HG03457 (cell line): ENCODE results near the gene MDFIC2.
"Not testable (repeated sequence)": the region's sequence is repeated elsewhere in the genome, so short reads cannot be mapped to it uniquely, and the experiment has no call there.

Experiments
- ATAC-seq: cut with Tn5 transposase; IDR thresholded peaks from one replicate; pipeline ENCODE4 v1.9.1; 2021; ENCODE audit warnings: moderate number of reproducible peaks; ENCODE audit not compliant: unreplicated experiment

Gene MDFIC2

DNA sequence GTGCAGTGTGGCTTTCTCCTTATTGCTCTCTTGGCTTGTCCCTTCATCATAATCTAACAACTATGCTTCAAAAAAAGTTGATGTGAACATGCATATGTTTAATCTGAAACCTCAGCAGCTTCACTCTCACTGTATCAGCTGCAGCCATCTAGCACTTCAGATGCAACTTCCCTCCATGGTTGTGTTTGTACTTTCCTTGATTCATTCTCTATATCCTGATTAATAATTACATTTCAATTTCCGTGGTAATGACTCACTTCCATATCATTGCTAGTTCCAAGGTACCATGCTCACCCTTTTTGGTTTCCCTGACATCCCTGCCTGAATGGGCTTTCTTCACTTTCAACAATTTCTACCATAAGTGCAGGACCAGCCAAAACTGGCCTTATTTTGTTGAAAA, 51.2 kb downstream of the MDFIC2 start:
- ATAC-seq: no peak

DNA sequence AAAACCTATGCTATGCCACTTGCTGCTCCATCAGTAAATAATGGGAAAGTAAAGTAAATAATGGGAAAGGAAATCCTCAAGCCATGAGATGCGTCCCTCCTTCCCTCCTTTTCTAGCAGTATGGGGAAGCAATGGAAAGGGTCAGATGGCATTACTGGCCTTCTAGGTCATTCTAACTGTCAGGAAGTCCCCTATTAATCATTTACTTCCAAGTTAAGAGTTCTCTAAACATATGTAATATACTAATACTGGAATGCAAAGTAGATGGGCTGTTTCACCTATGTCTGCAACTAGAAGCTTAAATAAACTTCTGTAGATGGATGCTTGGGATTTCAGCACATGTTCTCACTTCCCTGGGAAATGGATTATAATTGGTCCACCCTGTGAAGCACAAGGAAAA, 55.9 kb downstream of the MDFIC2 start:
- no peak for ATAC-seq

DNA sequence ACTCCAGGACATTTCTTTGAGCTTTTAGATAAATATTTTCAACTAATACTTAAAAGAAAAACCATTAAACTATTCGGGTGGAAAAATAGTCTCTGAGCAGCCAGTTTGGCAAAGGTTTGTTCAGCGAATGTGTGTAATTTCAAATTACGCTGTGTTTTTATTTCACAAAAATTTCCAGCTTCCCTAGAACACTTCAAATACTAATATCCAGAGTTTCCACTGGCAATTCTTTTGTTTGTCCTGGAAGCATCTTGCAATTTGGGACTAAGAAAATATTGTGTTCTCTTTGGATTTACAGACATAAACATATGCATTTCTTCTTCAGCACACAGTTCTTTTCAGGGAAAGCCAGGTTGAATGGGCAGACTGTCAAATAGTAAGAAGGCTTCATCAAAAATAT, 61.9 kb downstream of the MDFIC2 start:
- no peak for ATAC-seq

DNA sequence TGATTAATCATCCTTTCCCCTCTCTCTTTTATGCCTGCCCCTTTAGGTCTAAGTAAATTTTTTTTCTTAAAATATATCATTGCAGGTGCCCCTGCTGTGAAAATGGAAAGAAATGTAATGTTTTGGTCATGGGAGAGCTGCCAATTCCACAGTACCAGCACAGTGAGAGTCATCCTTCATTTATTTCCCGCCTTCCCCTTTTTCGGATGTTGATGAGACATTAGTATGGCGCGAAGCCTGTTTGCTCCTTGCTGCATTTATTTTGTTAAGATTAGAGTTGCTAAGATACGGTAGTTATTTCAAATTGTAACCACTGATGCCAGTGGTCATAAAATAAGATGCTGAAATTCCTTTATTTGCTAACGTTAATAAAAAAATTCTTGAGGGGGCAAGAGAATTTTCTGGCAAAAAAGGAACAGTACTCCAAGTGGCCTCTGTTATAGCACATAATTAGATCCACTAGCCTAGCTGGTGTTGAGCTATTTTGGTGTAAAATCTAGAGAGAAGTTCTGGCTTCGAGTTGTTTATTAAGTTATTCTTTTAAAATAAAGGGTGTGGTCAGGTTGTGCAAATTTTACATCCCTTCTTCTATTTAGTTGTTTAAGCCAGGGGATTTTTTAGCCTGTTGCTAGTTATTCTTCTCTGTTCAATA, 62.8 kb downstream of the MDFIC2 start:
- ATAC-seq: no peak

DNA sequence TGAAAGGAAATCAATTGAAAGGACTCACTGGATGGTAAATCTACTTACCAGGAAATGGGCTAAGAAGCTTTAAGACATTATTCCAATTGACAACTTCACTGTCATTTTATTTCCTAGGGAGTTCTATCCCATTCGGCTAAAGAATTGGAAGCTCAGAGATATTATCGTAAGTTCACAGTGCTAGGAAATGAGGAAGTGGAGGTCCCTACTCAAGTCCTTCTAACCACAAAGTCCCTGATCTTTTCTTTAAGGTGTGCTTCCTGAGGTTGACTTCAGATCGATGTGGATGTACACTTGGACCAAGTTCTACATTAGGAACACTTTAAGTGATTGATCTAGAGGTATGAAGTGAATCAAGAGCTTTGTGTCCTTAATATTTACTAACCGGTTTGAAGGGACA, 63.6 kb downstream of the MDFIC2 start:
- no peak for ATAC-seq

DNA sequence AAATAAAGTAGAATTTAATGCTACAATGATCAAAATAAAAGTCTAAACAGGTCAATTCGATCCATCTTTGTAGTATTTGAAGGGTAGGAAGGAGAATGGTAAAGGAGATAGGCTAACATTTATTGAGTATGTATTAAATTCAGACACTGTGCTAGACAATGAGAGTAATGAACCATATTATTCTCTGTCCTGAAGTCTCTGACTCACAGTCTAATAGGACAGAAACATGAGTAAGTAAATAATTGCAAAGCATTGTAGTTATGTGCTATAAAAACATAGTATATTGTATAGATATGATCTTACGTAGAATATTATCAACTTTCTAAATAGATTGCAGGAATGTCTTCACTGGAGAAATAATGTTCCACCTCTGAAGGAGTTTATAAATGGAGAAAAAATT, 64.5 kb downstream of the MDFIC2 start:
- ATAC-seq: no peak

DNA sequence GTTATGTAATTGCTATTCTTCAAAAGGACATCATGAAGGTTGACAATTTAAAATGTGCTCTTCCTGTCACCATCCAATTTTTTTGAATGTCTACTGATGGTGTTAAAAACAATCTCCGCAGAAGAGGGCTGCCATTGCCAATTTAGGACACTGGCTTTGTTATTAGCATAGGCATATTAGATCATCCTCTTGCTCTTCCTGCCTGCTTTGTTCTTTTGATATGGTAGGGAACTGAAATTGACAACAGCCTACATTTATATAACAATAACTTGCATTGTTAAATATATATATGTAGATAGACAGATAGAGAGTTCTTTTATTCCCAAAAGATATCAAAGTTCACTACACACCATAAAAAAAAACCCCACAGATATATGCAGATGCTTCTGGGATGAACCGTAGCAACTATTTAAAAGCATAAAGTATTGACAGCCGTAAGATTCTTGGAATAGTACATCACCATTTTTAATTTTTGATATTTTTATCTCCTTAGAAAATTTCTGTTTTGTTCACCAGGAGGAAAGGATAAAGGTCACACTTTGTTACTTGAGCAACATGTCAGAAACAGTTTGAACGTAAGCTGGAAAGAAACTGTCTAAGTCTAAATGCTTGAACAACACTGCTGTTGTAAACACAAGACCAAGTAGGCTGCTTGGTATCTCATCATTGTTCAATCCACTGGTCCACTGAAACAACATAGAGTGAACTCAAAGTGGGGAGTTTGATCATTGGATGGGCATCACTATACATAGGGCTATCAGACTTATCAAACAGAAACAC, 66.5 kb downstream of the MDFIC2 start:
- no peak for ATAC-seq

DNA sequence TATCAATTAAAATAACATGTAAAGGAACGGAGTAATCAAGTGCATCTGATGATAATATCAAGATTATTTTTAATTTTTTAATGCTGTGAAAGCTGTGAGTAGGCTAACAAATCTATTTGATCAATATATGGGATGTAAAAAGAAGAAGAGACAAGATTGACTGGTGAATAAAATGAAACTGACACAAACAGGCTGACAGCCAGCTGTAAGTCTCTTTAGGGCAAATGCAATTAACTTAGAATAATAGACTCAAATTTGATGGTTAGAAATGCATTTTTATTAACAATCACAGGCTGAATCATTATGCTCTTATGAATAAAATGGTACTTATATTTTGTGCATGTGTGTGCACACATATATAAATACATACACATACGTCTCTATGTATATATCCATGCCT, 68.0 kb downstream of the MDFIC2 start:
- ATAC-seq: no peak

DNA sequence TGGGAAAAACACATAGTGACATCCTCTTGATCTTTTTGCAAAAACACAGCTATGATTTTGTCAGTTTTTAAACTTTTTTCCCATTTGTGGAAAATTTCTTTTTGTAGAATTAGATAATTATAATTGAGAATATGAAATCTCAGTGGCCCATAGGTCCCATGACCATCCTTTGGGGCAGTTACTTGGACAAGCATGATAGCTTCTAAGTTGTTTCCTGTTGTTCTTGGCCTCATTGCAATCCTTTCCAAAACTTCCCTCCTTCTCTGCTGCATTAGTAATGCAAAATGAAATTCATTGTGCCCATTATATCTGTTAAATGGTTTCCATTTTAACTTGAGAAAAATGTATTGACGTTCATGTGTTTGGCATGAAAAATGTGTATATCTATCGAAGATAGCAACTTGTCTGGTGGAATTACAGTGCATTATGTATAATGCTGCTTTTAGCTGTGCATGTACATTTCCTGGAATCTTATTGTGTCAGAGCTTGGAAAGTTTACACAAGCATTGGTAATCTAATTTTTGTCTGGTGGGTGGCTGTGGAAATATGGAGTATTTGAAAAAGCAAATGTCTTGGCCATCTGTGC, 70.0 kb downstream of the MDFIC2 start:
- ATAC-seq: no peak

DNA sequence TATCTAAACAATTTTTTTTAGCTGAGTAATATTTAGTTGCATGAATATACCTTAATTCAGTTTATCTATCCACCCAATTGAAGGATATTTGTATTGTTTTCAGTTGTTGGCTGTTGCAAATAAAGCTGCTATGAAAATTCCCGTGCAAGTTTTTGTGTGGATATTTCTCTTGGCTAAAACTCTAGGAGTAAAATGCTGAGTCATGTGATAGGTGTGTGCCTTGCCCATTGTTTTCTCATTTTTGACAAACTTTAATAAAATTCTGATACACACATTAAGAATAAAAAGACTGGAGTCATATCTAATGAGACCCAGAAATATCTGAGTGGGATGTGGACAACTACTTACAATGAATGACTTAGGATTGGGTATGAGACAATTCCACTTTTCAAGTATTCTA, 78.6 kb downstream of the MDFIC2 start:
- ATAC-seq: no peak

DNA sequence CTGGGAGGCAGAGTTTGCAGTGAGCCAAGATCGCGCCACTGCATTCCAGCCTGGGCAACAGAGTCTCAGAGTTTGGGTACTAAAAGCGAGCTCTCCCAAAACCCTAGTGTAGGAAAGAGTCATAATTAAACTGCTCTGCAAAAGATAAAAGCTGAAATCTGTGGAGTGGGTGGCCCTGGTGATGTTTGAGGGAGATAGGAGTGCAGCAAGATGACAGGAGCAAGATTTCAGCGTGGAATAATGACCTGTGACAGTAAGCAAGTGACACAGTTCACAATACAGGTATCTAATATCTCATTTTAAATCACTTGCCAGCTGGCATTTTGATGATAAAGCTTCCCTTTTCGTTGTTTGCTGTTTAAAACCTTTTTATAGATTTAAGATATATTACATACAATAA, 79.3 kb downstream of the MDFIC2 start:
- no peak for ATAC-seq

DNA sequence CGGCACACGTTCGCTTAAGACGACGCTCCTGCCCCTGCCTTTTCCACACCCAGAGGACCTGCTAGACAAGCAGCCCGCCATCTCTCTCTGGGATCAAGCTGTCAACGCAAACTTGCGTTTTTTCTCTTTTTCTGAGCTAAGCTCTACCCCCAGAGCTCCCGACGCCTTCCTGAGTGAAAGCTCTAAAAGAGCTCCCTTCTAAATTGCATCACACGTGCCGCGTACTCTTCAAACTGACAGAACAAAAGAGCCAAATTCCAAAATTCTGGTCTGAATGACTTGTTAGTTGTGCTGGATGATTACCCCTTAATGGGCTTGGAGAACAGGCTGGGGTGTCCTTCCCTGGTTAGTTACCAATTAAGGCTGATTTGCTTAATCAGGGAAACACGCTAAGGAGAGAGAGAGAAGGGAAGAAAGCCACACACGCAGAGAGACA, 81.2 kb downstream of the MDFIC2 start:
- ATAC-seq: no peak

DNA sequence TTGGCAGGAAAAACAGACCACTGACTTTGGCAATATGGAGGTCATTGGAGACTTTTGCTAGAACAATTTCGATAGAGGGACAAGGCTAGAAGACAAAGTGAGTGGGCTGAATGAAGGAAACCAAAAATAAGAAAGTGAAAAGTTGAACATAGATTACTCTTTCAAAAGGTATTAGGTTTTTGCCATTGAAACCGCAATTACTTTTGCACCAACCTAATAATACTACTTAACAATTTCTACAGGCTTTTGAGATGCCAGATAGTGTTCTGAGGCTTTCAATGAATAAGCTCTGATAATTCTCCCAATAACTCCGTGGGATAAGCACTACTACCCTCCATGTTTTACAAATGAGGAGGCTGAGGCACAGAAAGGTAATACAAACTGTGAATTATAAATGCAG, 85.0 kb downstream of the MDFIC2 start:
- no peak for ATAC-seq

DNA sequence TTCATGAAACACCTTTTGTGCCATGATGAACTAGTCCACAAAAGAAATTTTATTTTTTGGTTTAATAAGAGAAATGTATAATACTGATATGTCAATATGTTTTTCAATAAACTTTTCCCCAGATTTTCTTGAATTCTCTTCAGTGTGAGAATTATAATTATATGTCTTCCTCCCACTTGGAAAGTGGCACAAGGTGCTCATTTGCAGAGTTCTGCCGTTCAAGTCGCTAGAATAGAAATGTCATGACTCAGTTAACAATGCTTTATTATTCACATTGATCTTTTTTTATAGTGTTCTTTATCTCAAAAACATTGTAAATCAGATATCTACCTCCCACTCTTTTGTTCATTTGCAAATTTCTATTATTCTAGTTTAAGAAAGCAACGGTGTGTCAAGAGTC, 87.3 kb downstream of the MDFIC2 start:
- ATAC-seq: no peak

DNA sequence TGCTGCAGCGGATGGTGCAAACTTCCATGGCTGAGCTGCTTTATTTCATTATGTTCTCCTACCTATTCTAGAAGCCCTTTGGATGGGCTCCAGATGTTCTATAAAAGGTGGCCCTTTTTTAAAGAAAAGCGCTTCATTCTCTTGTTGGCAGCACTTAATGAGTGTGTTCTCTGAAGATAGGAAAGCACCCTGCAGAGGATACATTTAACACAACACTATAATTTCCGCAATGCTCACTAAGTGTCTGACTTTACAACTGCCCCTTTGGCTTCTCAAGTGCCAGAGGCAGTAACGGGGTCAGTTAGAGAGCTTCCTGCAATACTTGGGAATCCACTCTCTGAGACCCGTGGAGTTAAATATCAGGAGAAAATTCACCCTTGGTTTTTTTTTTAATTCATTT, 88.1 kb downstream of the MDFIC2 start:
- ATAC-seq: no peak

DNA sequence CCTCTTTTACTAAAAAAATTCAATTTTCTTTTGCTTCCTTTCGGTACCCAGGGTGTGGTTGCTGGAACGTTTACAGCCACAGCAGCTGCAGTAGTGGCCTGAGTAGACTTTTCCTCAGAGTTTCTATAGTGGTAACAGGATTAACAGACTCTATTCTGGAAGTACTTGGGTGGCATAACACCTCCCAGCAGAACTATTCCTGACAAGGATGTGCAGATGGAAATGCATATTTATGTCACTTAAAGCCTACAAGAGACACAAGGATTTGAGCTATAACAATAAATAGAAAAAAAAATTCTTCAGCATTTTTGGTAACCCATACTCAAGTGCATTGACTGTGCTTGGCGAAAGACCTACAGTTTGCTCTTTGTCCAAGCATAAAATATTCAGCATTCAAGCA, 94.0 kb downstream of the MDFIC2 start:
- ATAC-seq: no peak

DNA sequence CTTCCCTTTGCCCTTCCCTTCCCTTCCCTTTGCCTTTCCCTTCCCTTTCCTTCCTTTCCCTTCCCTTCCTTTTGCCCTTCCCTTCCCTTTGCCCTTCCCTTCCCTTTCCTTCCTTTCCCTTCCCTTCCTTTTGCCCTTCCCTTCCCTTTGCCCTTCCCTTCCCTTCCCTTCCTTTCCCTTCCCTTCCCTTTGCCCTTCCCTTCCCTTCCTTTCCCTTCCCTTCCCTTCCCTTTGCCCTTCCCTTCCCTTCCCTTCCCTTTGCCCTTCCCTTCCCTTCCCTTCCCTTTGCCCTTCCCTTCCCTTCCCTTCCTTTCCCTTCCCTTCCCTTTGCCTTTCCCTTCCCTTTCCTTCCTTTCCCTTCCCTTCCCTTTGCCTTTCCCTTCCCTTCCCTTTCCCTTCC, 101.2 kb downstream of the MDFIC2 start:
- not testable (repeated sequence) for ATAC-seq

DNA sequence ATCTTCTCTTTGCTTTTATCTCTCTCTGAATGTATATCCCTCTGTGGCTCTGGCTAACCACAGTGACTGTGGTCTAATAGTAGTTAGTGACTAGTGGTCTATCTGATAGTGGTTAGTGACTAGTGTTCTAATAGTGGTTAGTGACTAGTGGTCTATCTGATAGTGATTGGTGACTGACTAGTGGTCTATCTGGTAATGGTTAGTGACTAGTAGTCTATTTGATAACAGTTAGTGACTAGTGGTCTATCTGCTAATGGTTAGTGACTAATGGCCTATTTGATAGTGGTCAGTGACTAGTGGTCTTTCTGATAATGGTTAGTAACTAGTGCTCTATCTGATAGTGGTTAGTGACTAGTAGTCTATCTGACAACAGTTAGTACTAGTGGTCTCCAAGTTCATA, 110.5 kb downstream of the MDFIC2 start:
- no peak for ATAC-seq

DNA sequence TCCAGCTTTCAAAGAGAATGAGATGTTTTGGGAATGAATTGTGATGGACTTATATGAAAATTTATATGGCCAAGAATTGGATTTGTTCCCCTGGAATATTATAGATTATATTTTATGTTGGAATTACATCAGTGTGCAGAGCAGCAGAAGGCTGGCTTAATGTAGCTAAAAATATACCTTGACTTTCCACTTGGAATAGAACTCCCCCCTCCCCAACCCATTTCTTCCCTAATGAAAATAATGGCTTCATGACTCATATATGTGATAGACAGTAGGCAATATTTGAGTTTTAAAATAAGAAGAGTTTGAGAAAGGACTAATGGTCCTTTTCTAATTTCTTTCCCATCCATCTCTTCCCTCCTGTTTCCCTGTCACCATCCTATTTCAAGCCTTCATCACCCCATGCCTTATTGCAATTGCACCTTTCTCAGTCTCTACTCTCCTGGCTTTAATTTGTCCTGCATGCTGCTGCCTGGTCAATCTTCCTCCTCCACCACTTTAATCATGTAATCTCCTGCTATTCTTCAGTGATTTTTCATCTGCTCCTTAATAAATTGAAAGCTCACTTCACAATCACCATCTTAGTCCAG, 122.5 kb downstream of the MDFIC2 start:
- ATAC-seq: no peak

DNA sequence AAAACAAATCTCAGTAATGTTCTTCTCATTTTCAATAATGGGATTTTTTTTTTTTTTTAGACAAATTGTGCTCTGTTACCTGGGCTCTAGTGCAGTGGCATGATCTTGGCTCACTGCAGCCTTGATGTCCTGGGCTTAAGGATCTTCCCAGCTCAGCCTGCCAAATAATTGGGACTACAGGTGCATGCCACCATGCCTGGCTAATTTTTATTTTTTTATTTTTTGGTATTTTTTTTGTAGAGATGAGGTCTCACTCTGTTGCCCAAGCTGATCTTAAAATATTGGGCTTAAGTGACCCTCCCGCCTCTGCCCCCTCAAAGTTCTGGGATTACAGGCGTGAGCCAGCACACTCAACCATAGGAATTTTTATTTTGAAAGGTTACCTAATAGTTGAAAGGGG, 126.2 kb downstream of the MDFIC2 start:
- no peak for ATAC-seq

DNA sequence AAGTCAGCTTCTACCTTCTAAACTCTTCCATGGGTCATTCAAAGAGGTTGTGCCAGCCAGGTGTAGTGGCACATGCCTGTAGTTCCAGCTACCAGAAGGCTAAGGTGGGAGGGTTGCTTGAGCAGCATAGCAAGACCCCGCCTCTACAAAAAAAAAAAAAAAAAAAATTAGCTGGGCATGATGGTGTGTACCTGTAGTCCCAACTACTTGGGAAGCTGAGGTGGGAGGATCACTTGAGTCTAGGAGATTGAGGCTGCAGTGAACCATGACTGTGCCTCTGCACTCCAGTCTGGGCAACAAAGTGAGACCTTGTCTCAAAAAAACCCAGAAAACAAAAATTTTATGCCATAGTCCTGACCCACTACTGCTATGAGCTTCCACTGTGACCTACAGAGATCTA, 126.8 kb downstream of the MDFIC2 start:
- ATAC-seq: no peak
